Measurements from ENCODE around the gene KEAP1. TPM values are rescaled to one million over a fixed set of nuclear protein-coding genes. Genes with fewer than 3 reads are reported as not detected.

KEAP1 gene
- polyA plus RNA-seq, 4 donors, result 35.1 to 73.8 (median 56.4) TPM

DNA sequence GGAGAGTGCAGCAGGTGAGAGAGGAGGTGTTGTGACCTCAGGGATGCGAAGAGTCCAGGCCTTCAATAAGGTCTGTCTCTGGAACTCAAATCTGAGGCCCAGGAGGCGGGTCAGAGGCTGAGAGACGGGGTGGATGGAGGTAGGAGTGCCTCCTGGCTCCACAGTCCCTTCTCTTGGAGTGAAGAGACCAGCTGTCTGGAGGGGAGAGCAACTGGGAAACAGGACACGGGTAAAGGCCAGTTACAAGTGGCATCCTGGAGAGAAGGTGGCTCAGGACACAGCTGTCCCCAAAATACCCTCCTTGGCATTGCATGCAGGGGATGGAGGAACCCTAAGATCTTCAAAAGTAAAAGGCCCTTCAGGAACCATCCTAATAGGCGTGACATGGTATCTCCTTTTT lies 63.6 kb downstream of the KEAP1 start:
- Histone ChIP-seq H3K36me3 (ENCODE audit: control insufficient read depth in 3 of 3, insufficient read depth in 2 of 3, low read depth in 1 of 3, low read length in 3 of 3) (no peaks in the 10 kb centered on the region), H3K27ac (ENCODE audit: low read depth in 1 of 3, low read length in 2 of 3) (no peak overlapping the region), H3K4me3 (ENCODE audit: low read depth in 1 of 3, low read length in 3 of 3) (no peak overlapping the region), H3K4me1 (ENCODE audit: control insufficient read depth in 3 of 3, insufficient read depth in 2 of 3, low read depth in 1 of 3, low read length in 2 of 3) (no peaks in the 10 kb centered on the region), H3K9me3 (ENCODE audit: control insufficient read depth in 2 of 2, insufficient read depth in 1 of 2, low read depth in 1 of 2, low read length in 1 of 2) (no peaks in the 10 kb centered on the region), H3K27me3 (ENCODE audit: control insufficient read depth in 3 of 3, insufficient read depth in 3 of 3, low read length in 3 of 3) (no peaks in the 10 kb centered on the region)
- FAIRE-seq, result no peak
- 72 to 85% (median 80%) methylated on average over 5 of the region's 5 CpGs for WGBS, 3 donors
- DNase-seq, result no peak

Other genes with a start within 250 kb of the KEAP1 start
- 10 to 100 TPM in 2 of 4 donors, 1 to 10 TPM in 2; 1.6 to 18.2 (median 11.5) TPM for gene ICAM1, start 232.2 kb downstream of the KEAP1 start, polyA plus RNA-seq
- 1 to 10 TPM in 1 of 4 donors, under 1 TPM in 2, not detected in 1; 0.54 to 2.1 (median 0.58) TPM for gene ICAM4, start 216.4 kb downstream of the KEAP1 start, polyA plus RNA-seq
- gene ICAM5, start 213.4 kb downstream of the KEAP1 start, polyA plus RNA-seq, result under 1 TPM in 3 of 4 donors, not detected in 1; 0.10 to 0.54 (median 0.52) TPM
- 1 to 10 TPM; 5.8 to 9.5 (median 7.7) TPM for gene ZGLP1, start 193.5 kb downstream of the KEAP1 start, polyA plus RNA-seq
- gene FDX2, start 187.3 kb downstream of the KEAP1 start, polyA plus RNA-seq, result 10 to 100 TPM; 15.1 to 22.9 (median 18.0) TPM
- gene RAVER1, start 169.8 kb downstream of the KEAP1 start, polyA plus RNA-seq, result 10 to 100 TPM; 14.1 to 50.0 (median 21.1) TPM
- gene ICAM3, start 163.7 kb downstream of the KEAP1 start, polyA plus RNA-seq, result 10 to 100 TPM in 3 of 4 donors, 1 to 10 TPM in 1; 8.3 to 23.8 (median 16.0) TPM
- gene TYK2, start 122.8 kb downstream of the KEAP1 start, polyA plus RNA-seq, result 100 to 1,000 TPM in 3 of 4 donors, 10 to 100 TPM in 1; 81.8 to 162 (median 124) TPM
- 100 to 1,000 TPM; 128 to 202 (median 147) TPM for gene CDC37, start 99.8 kb downstream of the KEAP1 start, polyA plus RNA-seq
- 1 to 10 TPM in 3 of 4 donors, under 1 TPM in 1; 0.67 to 3.5 (median 2.0) TPM for gene PDE4A, start 82.8 kb downstream of the KEAP1 start, polyA plus RNA-seq
- gene S1PR5, start 14.1 kb upstream of the KEAP1 start, polyA plus RNA-seq, result under 1 TPM in 2 of 4 donors, not detected in 2; 0.09 to 0.89 TPM
- gene ATG4D, start 40.5 kb upstream of the KEAP1 start, polyA plus RNA-seq, result 100 to 1,000 TPM in 2 of 4 donors, 10 to 100 TPM in 2; 24.0 to 181 (median 105) TPM
- gene KRI1, start 62.7 kb upstream of the KEAP1 start, polyA plus RNA-seq, result 10 to 100 TPM; 14.8 to 21.2 (median 18.1) TPM
- 10 to 100 TPM in 3 of 4 donors, 1 to 10 TPM in 1; 4.4 to 19.0 (median 14.2) TPM for gene CDKN2D, start 65.6 kb upstream of the KEAP1 start, polyA plus RNA-seq
- gene AP1M2, start 84.0 kb upstream of the KEAP1 start, polyA plus RNA-seq, result 100 to 1,000 TPM in 2 of 4 donors, 10 to 100 TPM in 2; 85.5 to 238 (median 99.7) TPM
- gene SLC44A2, start 122.2 kb upstream of the KEAP1 start, polyA plus RNA-seq, result 10 to 100 TPM in 3 of 4 donors, 1 to 10 TPM in 1; 5.7 to 41.6 (median 19.0) TPM
- gene ILF3, start 151.0 kb upstream of the KEAP1 start, polyA plus RNA-seq, result 100 to 1,000 TPM in 2 of 4 donors, 10 to 100 TPM in 2; 37.3 to 170 (median 87.6) TPM
- 100 to 1,000 TPM in 1 of 4 donors, 10 to 100 TPM in 3; 45.9 to 107 (median 64.0) TPM for gene QTRT1, start 198.1 kb upstream of the KEAP1 start, polyA plus RNA-seq
- 100 to 1,000 TPM; 145 to 248 (median 166) TPM for gene DNM2, start 214.7 kb upstream of the KEAP1 start, polyA plus RNA-seq